Measurements from ENCODE around the gene MAPKAPK3.

MAPKAPK3 gene

DNA sequence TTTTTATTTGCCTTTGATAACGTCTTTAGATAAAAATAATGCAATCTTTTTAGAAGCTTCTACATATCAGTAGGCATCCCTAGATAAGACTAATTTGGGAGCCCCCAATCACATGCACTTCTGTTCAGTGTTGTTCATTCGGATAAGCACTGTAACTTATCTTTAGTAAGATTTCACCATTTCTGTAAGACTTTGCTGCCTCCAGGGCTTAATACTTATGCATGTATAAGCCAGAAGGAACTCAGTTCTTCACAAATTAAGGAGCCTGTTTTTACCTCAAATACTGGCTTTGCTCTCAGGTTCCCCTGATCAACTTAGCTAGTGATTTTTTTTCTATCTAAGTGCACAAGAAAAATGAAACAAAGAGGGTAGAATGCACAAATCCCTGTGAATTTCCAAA is 78.1 kb downstream of the MAPKAPK3 start:
- no peak for DNase-seq

DNA sequence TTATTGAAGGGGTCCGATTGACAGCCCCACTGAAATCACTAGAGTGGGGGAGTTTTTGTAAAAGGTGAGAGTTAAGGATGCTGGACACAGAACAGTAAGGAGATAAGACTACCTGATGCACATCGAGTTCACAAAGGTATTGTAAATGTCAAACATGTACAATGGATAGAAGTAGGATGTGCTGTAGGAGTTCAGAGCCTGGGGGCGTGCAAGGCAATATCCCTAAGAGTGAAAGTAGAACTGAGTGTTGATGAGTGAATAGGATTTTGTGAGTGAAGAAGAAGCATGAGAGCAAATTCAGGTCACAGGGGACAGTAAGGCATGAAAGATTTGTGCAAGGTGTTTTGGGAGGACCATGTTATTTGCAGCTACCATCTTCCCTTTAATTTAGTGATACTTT is 79.3 kb downstream of the MAPKAPK3 start:
- DNase-seq, result no peak

DNA sequence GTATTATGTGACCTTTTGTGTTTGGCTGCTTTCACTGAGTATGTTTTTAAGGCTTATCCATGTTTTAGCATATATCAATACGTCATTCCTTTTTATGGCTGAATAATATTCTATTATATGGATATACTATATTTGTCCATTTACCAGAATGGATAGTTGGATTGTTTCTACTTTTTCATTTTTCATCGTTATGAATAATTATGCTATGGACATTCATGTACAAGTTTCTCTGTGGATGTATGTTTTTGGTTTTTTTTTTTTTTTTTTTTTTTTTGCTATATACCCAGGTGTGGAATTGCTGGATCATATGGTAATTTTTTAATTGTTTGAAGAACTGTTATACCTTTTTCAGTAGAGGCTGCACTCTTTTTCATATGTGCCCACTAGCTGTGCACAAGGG is 81.3 kb downstream of the MAPKAPK3 start:
- no peak for DNase-seq
